Duodenal mucosa (tissue), 2 donors: ENCODE results near the gene SAMD14.

Experiments used
- H3K27ac ChIP-seq: one replicate; pipeline ENCODE4 v1.7.0; 2013; ENCODE audit warnings: low read depth, low read length
- H3K27me3 ChIP-seq, 2 donors: one replicate each; pipeline ENCODE4 v1.7.0; 2013; ENCODE audit warnings: low read length in 2 of 2, control low read depth in 1 of 2; ENCODE audit not compliant: insufficient read depth in 2 of 2, control insufficient read depth in 1 of 2
- H3K36me3 ChIP-seq, 2 donors: one replicate each; pipeline ENCODE4 v1.7.0; 2013; ENCODE audit warnings: low read length in 2 of 2, control low read depth in 1 of 2; ENCODE audit not compliant: insufficient read depth in 2 of 2, control insufficient read depth in 1 of 2
- H3K4me1 ChIP-seq, 2 donors: one replicate each; pipeline ENCODE4 v1.7.0; 2013; ENCODE audit warnings: low read length in 2 of 2, control low read depth in 1 of 2; ENCODE audit not compliant: insufficient read depth in 2 of 2, control insufficient read depth in 1 of 2
- H3K4me3 ChIP-seq, 2 donors: one replicate each; pipeline ENCODE4 v1.7.0; 2013; ENCODE audit warnings: low read length in 2 of 2, low read depth in 1 of 2
- H3K9ac ChIP-seq, 2 donors: one replicate each; pipeline ENCODE4 v1.7.0; 2013; ENCODE audit warnings: low read length in 2 of 2, low read depth in 1 of 2
- H3K9me3 ChIP-seq, 2 donors: one replicate each; pipeline ENCODE4 v1.7.0; 2013; ENCODE audit warnings: low read length in 2 of 2, control low read depth in 1 of 2; ENCODE audit not compliant: control insufficient read depth in 1 of 2

SAMD14 gene

DNA sequence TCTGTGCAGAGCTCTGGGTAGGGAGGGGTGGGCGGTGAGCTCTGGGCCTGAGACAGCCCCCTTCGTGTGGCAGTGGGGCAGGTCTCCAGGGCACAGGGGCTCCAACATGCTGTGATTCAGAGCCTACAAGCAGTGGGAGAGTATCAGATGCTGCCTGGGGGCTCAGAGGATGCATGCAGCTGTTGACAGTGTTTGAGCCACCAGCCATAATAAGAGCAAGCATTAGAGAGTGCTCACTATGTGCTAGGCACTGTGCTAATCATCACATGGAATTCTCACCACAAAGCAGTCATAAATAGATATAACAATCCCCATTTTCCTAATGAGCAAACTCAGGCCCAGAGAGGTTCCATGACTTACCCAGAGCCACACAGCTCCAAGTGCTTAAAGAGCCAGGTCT lies 26.7 kb downstream of the SAMD14 start:
- Histone ChIP-seq H3K27me3 (no peaks in the 10 kb centered on the region), H3K9ac (no peak overlapping the region), H3K4me1 (peaks cover 43 to 45% of the 10 kb centered on the region in 2 donors), H3K36me3 (peaks cover 26 to 53% of the 10 kb centered on the region in 2 donors), H3K27ac (no peak overlapping the region), H3K4me3 (no peak overlapping the region), H3K9me3 (no peaks in the 10 kb centered on the region)

DNA sequence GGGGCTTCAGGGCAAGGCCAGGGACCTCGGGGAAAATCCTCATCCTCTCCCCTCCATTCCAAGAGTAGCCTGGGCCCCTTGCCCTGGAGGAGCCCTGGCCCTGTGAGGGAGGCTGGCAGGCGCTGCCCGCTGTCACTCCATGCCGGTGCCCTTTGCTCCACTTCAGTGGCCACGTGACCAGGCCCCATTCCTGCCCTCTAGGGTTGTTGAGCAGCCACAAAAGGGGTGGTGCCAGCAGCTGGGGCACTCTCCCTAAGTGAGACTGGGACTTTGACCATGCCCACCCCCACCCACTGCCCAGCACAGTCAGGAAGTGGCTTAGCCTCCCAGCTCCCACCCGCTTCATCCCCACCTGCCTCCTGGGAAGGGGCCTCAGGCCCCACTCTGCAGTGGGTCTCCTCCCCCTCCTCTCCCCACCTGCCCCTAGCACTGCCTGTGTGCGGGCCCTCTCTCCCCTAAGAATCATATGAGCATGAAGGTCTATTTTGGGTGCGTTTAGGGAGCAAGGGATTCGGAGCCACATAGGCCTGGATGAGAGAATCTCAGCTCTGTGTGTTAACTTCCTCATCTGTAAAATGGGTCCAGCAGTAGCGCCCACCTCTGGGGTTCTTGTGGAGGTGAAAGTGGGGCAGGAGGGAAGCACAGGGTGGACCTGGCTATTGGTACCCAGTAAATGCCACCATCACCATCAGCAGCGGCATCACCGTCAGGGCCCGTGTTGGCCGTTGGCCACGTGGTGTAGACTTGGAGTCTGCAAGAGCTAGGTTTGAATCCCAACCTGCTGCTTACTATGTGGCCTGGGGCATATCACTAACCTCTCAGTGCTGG lies 27.6 kb downstream of the SAMD14 start:
- Histone ChIP-seq H3K27ac (peak overlapping the region; percentile 87), H3K27me3 (no peaks in the 10 kb centered on the region), H3K9me3 (no peaks in the 10 kb centered on the region), H3K9ac (peak overlapping the region; percentile 57 to 66), H3K4me3 (peak overlapping the region; percentile 33 to 44), H3K36me3 (peaks cover 24 to 51% of the 10 kb centered on the region in 2 donors), H3K4me1 (peaks cover 51 to 54% of the 10 kb centered on the region in 2 donors)

DNA sequence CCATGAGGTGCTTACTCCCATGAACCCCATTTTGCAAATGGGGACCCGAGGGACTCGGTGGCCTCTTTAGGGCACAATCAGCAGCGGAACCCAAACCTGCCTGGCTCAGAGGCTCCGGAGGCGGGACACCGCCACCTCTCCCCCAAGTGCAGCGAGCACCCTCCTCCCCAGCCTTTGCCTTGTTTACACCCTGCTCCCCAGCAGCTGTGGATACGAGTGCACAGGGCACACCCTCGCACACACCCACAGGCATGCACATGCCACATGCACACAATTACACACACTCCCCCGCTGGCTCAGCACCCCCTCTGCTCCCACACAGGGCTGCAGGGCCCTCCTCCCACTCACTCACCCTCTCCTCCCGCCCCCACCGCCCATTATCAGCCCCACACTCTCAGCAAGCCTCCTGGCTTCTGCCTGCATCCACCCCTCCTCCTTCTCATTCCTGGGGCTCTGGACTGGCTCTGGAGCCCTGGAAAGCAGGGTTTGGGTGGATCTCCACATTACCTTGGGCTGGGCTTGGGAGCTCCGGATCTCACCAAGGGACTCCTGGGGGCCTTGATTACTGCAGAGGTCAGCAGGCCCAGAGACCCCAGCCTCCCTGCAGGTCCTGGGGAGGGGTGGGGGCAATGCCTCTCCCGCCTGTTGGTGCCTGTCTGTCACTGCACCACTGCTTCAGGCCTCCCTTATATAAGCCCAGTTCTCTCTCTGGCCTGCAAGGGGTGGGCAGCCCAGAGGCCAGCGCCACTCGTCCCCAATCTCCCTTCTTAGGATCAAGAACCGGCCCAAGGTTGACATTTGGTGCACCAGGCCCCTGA lies 28.4 kb downstream of the SAMD14 start:
- Histone ChIP-seq H3K36me3 (peaks cover 21 to 46% of the 10 kb centered on the region in 2 donors), H3K27ac (peak overlapping the region; percentile 87), H3K9me3 (no peaks in the 10 kb centered on the region), H3K27me3 (no peaks in the 10 kb centered on the region), H3K9ac (peak overlapping the region; percentile 57 to 66), H3K4me1 (peaks cover 59 to 62% of the 10 kb centered on the region in 2 donors), H3K4me3 (peak overlapping the region; percentile 44 to 46)

DNA sequence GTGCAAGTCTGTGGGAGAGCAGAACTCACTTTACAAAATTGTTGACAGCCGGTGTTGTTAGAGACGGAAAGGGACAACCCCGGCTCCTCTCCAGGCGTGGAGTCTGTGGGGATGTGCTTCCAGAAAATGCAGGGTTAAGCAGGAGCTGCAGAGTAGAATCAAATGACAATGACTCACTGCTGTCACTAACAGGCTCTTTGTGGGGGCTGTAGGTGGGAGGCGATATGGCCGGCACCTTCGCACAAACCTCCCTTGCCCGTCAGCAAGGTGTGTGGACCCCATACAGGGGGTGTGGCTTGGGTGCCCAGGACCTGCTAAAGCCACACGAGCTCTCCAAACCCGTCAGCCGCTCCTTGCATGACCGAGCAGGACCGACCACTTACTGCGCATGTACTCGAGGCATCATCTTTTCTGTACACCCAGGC lies 29.0 kb downstream of the SAMD14 start:
- H3K36me3 ChIP-seq = peaks cover 20 to 41% of the 10 kb centered on the region in 2 donors
- H3K9ac ChIP-seq = peak overlapping the region; percentile 25 to 45
- H3K27me3 ChIP-seq = no peaks in the 10 kb centered on the region
- H3K4me1 ChIP-seq = peaks cover 65 to 68% of the 10 kb centered on the region in 2 donors
- peak overlapping the region; percentile 87 for H3K27ac ChIP-seq
- no peaks in the 10 kb centered on the region for H3K9me3 ChIP-seq
- H3K4me3 ChIP-seq = peak overlapping the region; percentile 44 to 46

DNA sequence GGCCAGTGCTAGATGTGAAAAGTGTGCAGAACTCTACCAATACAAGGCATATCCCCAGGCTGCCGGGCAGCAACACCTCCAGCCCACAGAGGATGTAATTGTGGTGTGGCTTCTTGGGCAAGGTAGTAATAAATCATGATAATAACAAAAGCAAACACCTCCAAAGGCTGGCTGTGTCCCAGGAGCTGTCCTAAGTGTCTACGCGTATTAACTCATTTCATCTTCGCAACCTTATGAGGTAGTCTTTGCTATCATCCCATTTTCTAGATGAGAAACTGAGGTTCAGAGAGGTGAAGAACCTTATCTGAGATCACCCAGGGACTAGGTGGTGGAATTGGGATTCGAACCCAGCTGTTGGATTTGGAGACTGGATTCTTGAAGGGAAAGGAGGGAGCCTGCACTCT lies 29.5 kb downstream of the SAMD14 start:
- peaks cover 69 to 72% of the 10 kb centered on the region in 2 donors for H3K4me1 ChIP-seq
- no peaks in the 10 kb centered on the region for H3K27me3 ChIP-seq
- no peaks in the 10 kb centered on the region for H3K9me3 ChIP-seq
- H3K4me3 ChIP-seq = peak overlapping the region; percentile 13 to 44
- peaks cover 17 to 37% of the 10 kb centered on the region in 2 donors for H3K36me3 ChIP-seq
- peak overlapping the region; percentile 23 for H3K27ac ChIP-seq
- peak overlapping the region; percentile 25 to 45 for H3K9ac ChIP-seq

DNA sequence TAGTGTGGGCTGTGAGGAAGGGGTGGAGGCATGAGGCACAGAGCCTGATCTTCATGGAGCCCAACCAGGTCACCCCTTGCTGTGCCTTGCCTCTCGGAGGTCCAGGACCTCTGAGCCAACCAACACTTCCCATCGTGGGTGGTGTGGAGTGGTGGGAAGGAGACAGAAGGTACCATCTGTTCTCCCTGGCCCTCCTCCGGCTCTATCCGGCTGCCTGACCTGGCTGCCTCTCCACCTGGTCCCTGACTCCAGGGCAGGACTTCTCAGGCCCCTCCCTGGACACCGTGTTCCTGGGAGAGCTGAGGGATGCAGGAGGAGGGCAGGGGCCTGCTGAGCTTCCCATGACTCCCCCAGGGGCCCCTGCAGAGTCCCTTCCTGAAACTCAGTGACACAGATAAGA lies 31.0 kb downstream of the SAMD14 start:
- peaks cover 14 to 33% of the 10 kb centered on the region in 2 donors for H3K36me3 ChIP-seq
- no peaks in the 10 kb centered on the region for H3K9me3 ChIP-seq
- H3K9ac ChIP-seq = peak overlapping the region in 1 of 2 donors; percentile 43
- H3K27ac ChIP-seq = no peak overlapping the region
- no peaks in the 10 kb centered on the region for H3K27me3 ChIP-seq
- peaks cover 71 to 78% of the 10 kb centered on the region in 2 donors for H3K4me1 ChIP-seq
- H3K4me3 ChIP-seq = peak overlapping the region; percentile 13 to 28

DNA sequence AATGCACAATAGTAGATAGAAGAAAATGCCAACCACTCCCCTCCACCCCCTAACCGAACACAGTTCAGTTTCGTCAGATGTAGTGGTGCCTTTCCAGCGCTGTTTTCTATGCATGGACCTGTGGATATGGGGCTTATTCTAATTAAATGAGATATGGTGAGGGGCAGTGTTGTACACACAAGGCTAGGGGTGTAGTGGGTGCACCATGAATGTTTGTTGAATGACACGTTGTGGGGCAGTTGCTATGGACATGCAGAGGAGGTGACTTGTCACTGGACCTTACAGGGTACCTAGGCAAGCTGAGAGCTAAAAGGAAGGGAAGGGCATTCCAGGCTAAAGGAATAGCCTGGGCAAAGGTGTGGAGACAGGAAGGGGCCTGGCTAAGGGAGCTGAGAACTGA lies 31.4 kb downstream of the SAMD14 start:
- Histone ChIP-seq H3K4me1 (peaks cover 73 to 78% of the 10 kb centered on the region in 2 donors), H3K9ac (peak overlapping the region in 1 of 2 donors; percentile 43), H3K27me3 (no peaks in the 10 kb centered on the region), H3K27ac (no peak overlapping the region), H3K36me3 (peaks cover 14 to 33% of the 10 kb centered on the region in 2 donors), H3K4me3 (peak overlapping the region; percentile 13 to 28), H3K9me3 (no peaks in the 10 kb centered on the region)

DNA sequence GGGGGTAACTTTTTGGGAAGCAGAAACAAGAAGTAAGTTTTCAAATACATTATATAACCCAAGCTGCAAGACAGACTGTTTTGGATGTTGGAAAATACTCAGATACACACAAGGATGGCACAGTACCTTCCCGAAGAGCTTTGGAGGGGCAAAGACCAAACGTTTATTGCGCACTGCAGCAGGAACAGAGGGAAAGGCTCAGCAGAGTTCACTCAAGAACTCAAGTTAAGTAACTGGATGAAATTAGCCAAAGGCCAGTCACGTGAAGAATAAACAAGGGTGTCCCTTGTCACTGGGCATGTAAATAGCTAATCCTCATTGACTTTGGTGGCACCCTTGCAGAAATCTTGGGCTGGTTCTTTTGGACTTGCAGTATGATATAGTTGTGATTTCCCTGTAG lies 32.0 kb downstream of the SAMD14 start:
- H3K4me3 ChIP-seq = no peak overlapping the region
- H3K27ac ChIP-seq = no peak overlapping the region
- H3K9ac ChIP-seq = no peak overlapping the region
- no peaks in the 10 kb centered on the region for H3K27me3 ChIP-seq
- H3K4me1 ChIP-seq = peaks cover 70 to 74% of the 10 kb centered on the region in 2 donors
- H3K36me3 ChIP-seq = peaks cover 14 to 27% of the 10 kb centered on the region in 2 donors
- no peaks in the 10 kb centered on the region for H3K9me3 ChIP-seq

DNA sequence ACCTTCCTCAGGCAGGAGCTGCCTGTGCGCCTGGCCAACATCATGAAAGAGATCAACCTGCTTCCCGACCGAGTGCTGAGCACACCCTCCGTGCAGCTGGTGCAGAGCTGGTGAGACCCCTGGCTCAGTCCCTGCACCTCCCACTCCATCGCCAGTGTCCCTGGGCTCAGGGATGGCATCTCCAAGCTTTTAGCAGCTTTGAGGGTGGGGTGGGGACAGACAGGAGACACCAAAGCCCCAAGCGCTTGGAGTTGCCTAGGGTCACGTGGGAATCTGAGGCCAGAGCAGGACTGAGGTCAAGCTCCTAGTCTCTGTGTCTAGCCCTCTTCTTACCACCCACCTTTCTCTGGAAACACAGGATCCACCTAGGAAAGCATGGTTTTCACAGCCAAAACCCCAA lies 32.5 kb downstream of the SAMD14 start:
- H3K27ac ChIP-seq = no peak overlapping the region
- H3K27me3 ChIP-seq = no peaks in the 10 kb centered on the region
- peaks cover 14 to 27% of the 10 kb centered on the region in 2 donors for H3K36me3 ChIP-seq
- peak overlapping the region; percentile 3 to 49 for H3K9ac ChIP-seq
- H3K4me1 ChIP-seq = peaks cover 65 to 69% of the 10 kb centered on the region in 2 donors
- no peak overlapping the region for H3K4me3 ChIP-seq
- H3K9me3 ChIP-seq = no peaks in the 10 kb centered on the region

DNA sequence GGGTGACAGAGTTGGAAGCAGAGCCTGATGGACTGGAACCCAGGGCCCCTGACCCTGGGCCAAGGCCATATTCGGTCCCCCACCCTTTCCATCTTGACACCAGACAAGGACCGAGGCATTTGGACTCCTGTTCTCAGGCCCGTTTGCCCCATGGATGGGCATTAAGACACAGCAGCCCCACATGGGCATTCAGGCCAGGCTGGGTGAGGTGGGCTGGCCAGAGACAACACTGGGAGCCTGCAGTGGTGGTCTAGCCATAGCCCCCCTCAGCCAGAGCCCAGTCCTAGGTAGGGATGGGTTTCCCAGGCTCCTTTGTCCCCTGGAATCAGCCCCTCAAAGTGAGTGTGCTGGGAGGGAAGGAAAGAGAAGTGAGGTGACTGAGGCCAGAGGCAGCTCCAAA lies 33.2 kb downstream of the SAMD14 start:
- Histone ChIP-seq H3K27ac (no peak overlapping the region), H3K27me3 (no peaks in the 10 kb centered on the region), H3K9me3 (no peaks in the 10 kb centered on the region), H3K36me3 (peaks cover 14 to 27% of the 10 kb centered on the region in 2 donors), H3K4me3 (peak overlapping the region in 1 of 2 donors; percentile 96), H3K9ac (peak overlapping the region in 1 of 2 donors; percentile 91), H3K4me1 (peaks cover 60 to 64% of the 10 kb centered on the region in 2 donors)
